Measurements from ENCODE around the gene NBEA.

- no peak for TF ChIP-seq ZNF350 (tag by site-specific recombination; IDR thresholded peaks at IDR 0.05)
- TF ChIP-seq YY1 (tag by site-specific recombination; IDR thresholded peaks at IDR 0.05): no peak
- TF ChIP-seq PBX3 (CRISPR knock-in tag; IDR thresholded peaks at IDR 0.05): no peak
- TF ChIP-seq ZFP37 (tag by site-specific recombination; IDR thresholded peaks at IDR 0.05): no peak
- TF ChIP-seq CTCF (tag by site-specific recombination; IDR thresholded peaks at IDR 0.05): no peak
- TF ChIP-seq ZSCAN5A (tag by site-specific recombination; IDR thresholded peaks at IDR 0.05): no peak
- no peak for TF ChIP-seq REST (tag by site-specific recombination; IDR thresholded peaks at IDR 0.05)
- TF ChIP-seq ZNF76 (tag by site-specific recombination; IDR thresholded peaks at IDR 0.05; ENCODE audit: borderline replicate concordance, low read depth): no peak
- no peak for TF ChIP-seq ZNF140 (tag by site-specific recombination; IDR thresholded peaks at IDR 0.05)
- TF ChIP-seq ZNF670 (tag by site-specific recombination; IDR thresholded peaks at IDR 0.05; ENCODE audit: low read depth): no peak
- TF ChIP-seq ZNF121 (tag by site-specific recombination; IDR thresholded peaks at IDR 0.05): no peak
Measured at GRCh38 chr13:35669321-35669720, 727.3 kb downstream of the NBEA start.
